Right lobe of liver (tissue), 6 donors: ENCODE results near the gene PLEKHS1. TPM values are rescaled to one million over a fixed set of nuclear protein-coding genes. Genes with fewer than 3 reads are reported as not detected.

ENCODE experiments used
- ATAC-seq, 4 donors: fragments of 200-7000 bp; cut with Tn5 transposase; one replicate each; pipeline ENCODE4 v1.9.1; 2020; ENCODE audit warnings: mild to moderate bottlenecking in 4 of 4, moderate library complexity in 4 of 4
- DNase-seq, 3 donors: peaks; one replicate each; pipeline ENCODE4 v3.0.0-alpha.2; 2020
- H3K27ac ChIP-seq, 3 donors: fragments of 200-600 bp; one replicate each; pipeline ENCODE4 v1.8.0; 2022
- H3K27me3 ChIP-seq, 2 donors: fragments of 200-600 bp; one replicate each; pipeline ENCODE4 v1.8.0; 2022
- H3K36me3 ChIP-seq, 4 donors: fragments of 200-600 bp; sonication (generic) in 1 of 4; one replicate each; pipeline versions ENCODE4 v1.5.1 to v1.8.0; 2017 to 2022; ENCODE audit warnings: control low read depth in 1 of 4
- H3K4me1 ChIP-seq, 4 donors: fragments of 200-600 bp; sonication (generic) in 1 of 4; one replicate each; pipeline versions ENCODE4 v1.5.1 to v1.8.0; 2017 to 2022; ENCODE audit warnings: control low read depth in 1 of 4
- H3K4me3 ChIP-seq, 3 donors: fragments of 200-600 bp; one replicate each; pipeline ENCODE4 v1.8.0; 2022
- H3K9me3 ChIP-seq, 4 donors: fragments of 200-600 bp; sonication (generic) in 1 of 4; one replicate each; pipeline versions ENCODE4 v1.5.1 to v1.8.0; 2017 to 2022; ENCODE audit warnings: control low read depth in 1 of 4
- POLR2A ChIP-seq: fragments of 450-650 bp; IDR thresholded peaks from one replicate; pipeline ENCODE4 v1.6.1; 2017; ENCODE audit warnings: antibody characterized with exemption, mild to moderate bottlenecking
- WGBS: methylation state at CpG from one replicate; pipeline ENCODE4 v1.1.6; 2018; ENCODE audit warnings: low coverage, low lambda C conversion rate; ENCODE audit not compliant: insufficient coverage; ENCODE audit errors: missing lambda C conversion rate; 5-methylcytosine and 5-hydroxymethylcytosine counted together
- intact Hi-C, 2 donors: fragments of 100-400 bp; cut with DNase I; formaldehyde crosslinking; loops; one replicate each; pipeline versions ENCODE4 v1.11.2 to v1.14.1; 2022
- total RNA-seq, 6 experiments: library from RNA; depleted of rRNA in 2 of 6; stranded (reverse); fragments of >200 nt in 2 of 6; fragmentation: NEBNext Ultra II Directional in 3 of 6; extraction: Animal tissue kit (Norgen Biotek cat#: 25700) in 3 of 6; gene quantifications; one replicate each; pipeline versions ENCODE4 v1.1.0 to v1.2.4, GENCODE V29; 2016 to 2023
- TF ChIP-seq, protein P1 (sequence below), 4 donors: fragments of 200-600 bp in 3 of 4; fragments of 450-650 bp in 1 of 4; IDR thresholded peaks; one replicate each; pipeline versions ENCODE4 v1.5.1 to v1.8.0; 2016 to 2022; ENCODE audit warnings: antibody characterized with exemption in 4 of 4, mild to moderate bottlenecking in 2 of 4
- donor health status: DM: no; HTN: yes; CAD: no.
- donor health status: DM: no; HTN: no; CAD: no.
- donor health status: DM: no; HTN: no; CAD: no.
- donor health status: DM: no; HTN: yes; CAD: no.
- donor health status: DM: no; HTN: yes; CAD: no.

The PLEKHS1 gene
- total RNA-seq, 6 experiments from 2014 or later = not detected

DNA sequence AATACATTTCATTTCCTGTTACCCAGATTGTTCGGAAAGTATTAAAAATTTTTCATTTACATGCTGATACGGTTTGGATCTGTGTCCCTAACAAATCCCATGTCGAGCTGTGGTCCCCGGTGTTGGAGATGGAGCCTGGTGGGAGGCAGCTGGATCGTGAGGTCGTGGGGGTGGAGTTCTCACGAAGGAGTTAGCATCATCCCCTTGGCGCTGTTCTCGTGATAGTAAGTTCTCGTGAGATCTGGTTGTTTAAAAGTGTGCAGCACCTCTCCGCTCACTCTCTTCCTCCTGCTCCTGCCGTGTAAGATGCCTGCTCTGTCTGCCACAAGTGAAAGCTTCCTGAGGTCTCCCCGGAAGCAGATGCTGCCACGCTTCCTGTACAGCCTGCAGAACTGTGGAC, 30.9 kb downstream of the PLEKHS1 start:
- Histone ChIP-seq H3K9me3 (no peaks in the 10 kb centered on the region), H3K36me3 (no peaks in the 10 kb centered on the region), H3K27me3 (no peaks in the 10 kb centered on the region), H3K4me1 (no peaks in the 10 kb centered on the region), H3K4me3 (no peak overlapping the region), H3K27ac (no peak overlapping the region)
- ATAC-seq = no peak
- DNase-seq = no peak
- WGBS = 69% methylated on average over 8 of the region's 14 CpGs
- no peak for TF ChIP-seq POLR2A
- TF ChIP-seq, protein P1, sequence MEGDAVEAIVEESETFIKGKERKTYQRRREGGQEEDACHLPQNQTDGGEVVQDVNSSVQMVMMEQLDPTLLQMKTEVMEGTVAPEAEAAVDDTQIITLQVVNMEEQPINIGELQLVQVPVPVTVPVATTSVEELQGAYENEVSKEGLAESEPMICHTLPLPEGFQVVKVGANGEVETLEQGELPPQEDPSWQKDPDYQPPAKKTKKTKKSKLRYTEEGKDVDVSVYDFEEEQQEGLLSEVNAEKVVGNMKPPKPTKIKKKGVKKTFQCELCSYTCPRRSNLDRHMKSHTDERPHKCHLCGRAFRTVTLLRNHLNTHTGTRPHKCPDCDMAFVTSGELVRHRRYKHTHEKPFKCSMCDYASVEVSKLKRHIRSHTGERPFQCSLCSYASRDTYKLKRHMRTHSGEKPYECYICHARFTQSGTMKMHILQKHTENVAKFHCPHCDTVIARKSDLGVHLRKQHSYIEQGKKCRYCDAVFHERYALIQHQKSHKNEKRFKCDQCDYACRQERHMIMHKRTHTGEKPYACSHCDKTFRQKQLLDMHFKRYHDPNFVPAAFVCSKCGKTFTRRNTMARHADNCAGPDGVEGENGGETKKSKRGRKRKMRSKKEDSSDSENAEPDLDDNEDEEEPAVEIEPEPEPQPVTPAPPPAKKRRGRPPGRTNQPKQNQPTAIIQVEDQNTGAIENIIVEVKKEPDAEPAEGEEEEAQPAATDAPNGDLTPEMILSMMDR (IDR thresholded peaks at IDR 0.05) = no peak
- intact Hi-C loops = no loop called here

DNA sequence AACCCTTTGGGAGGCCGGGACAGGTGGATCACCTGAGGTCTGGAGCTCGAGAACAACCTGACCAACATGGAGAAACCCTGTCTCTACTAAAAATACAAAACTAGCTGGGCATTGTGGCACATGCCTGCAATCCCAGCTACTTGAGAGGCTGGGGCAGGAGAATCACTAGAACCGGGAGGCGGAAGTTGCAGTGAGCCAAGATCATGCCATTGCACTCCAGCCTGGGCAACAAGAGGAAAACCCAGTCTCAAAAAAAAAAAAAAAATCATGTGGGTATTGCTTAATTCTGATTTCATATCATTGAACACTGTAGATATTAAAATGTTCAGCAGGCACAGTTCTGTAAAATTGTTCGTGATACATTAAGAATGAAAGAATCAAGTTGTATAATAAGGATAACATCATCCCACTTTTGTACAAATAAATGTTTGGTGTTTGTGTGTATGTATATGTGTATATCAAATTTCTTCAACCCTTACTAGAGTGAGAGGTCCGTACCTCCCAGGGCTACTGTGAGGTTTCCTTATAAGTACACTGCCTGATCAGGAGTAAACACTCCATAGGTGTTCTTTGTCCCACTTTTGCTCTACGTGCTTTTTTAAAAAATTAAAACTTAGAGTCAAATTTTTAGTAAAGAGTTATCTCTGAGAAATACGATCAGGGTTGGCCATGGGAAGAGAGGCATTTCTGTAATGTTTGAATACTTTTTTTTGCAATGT, 31.7 kb downstream of the PLEKHS1 start:
- Histone ChIP-seq H3K36me3 (no peaks in the 10 kb centered on the region), H3K27ac (no peak overlapping the region), H3K4me1 (no peaks in the 10 kb centered on the region), H3K27me3 (no peaks in the 10 kb centered on the region), H3K9me3 (no peaks in the 10 kb centered on the region), H3K4me3 (no peak overlapping the region)
- WGBS = 86% methylated on average over 8 of the region's 8 CpGs
- ATAC-seq (no peak), DNase-seq (no peak)
- intact Hi-C loops = no loop called here
- no peak for TF ChIP-seq POLR2A
- TF ChIP-seq, protein P1 (IDR thresholded peaks at IDR 0.05) = no peak

DNA sequence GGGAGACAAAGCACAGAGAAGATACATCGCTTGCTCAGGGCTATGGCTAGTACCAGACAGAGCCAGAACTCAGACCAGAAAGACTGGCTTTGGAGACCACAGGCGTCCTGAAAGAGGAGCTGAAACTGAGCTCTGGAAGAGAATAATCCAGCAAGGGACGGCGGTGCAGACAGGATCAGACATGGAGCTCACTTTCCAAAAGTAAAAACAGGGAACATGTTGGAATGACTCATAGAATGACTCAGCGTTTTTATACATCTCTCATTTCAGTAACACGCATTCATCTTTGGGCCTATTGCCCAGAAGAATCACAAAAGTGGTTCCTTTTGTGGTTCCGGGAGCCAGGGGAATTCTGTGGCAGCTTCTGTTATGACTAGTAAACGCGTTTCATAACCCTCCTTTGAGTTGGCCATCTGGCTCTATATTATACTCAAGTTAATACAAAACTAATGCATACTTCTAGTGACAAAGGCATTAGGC, 37.2 kb downstream of the PLEKHS1 start:
- DNase-seq (no peak), ATAC-seq (peak in 1 of 4 donors; percentile 42)
- H3K4me1 ChIP-seq = no peaks in the 10 kb centered on the region
- H3K27ac ChIP-seq = no peak overlapping the region
- H3K9me3 ChIP-seq = no peaks in the 10 kb centered on the region
- H3K36me3 ChIP-seq = no peaks in the 10 kb centered on the region
- H3K27me3 ChIP-seq = no peaks in the 10 kb centered on the region
- WGBS = 58% methylated on average over 8 of the region's 9 CpGs
- no peak for TF ChIP-seq POLR2A
- TF ChIP-seq, protein P1 (IDR thresholded peaks at IDR 0.05) = no peak
- no peak overlapping the region for H3K4me3 ChIP-seq
- intact Hi-C loops = no loop called here

DNA sequence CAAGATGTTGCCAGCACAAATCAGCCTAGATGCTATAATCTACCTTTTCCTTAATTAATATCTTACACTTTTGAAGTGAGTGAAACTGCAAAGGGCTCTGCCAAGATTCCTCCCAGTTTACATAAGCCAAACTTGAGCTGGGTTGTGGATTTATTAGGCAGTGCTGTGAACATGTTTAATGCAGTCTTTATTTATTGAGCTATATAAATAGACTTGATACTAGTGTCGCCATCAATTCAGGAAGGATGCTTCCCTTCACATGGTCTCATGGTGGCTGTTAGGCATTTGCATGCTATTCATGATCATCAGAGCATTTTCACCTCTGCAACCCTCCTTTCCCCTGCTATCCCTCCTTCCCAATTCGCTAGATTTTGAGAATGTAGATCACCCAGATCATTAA, 40.2 kb downstream of the PLEKHS1 start:
- WGBS = 73% methylated on average over 2 of the region's 2 CpGs
- intact Hi-C loops = no loop called here
- no peaks in the 10 kb centered on the region for H3K27me3 ChIP-seq
- no peaks in the 10 kb centered on the region for H3K9me3 ChIP-seq
- no peaks in the 10 kb centered on the region for H3K36me3 ChIP-seq
- no peak overlapping the region for H3K4me3 ChIP-seq
- no peak for DNase-seq
- H3K4me1 ChIP-seq = no peaks in the 10 kb centered on the region
- TF ChIP-seq POLR2A = no peak
- TF ChIP-seq, protein P1 (IDR thresholded peaks at IDR 0.05) = no peak
- H3K27ac ChIP-seq = no peak overlapping the region
- no peak for ATAC-seq
